ENCODE measurements around the gene INAFM1. TPM values are rescaled to one million over a fixed set of nuclear protein-coding genes. Genes with fewer than 3 reads are reported as not detected.

INAFM1 gene
- total and polyA plus RNA-seq, 9 of the 15 experiments (the other 6 are each of a cell fraction or from before 2014, with no cell fraction given) = 0.71 to 30.9 (median 3.1) TPM

DNA sequence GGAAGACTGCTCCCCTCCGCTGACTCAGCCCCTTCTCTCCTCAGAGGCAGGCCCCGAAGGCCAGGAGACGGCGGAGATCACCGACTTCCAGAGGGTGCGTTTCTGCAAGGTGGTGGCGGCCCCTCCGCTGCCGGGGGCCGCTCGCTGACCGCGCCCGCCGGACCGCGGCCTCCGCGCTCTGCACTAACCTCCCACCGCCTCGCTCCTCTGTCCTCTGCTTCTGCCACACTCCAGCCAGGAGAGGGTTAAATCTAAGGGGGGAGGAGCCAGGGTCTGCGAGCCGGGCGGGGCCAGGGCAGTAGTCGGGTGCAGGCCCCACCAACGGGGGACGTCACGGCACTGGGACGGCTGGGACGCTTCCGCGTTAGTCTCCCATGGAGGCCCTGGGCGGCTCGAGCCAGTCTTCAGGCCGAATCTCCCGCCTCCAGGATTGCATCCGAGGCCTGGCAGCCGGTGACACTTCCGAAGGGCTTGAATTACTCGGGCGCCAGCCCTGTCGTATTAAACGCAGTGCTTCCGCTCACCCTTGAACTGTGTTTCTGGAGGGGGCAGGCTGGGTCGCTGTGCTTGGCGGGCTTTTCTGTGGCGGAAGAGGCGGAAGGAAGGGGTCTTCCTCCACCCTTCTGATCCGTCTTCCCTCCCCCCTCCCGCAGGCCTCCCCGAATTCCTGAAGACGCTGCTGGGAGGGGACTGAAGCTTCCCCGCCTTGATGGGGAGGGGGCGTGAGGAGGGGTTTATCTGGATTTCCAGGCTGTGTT lies 1.2 kb upstream of the INAFM1 start (continued):
- TF ChIP-seq, protein P1, sequence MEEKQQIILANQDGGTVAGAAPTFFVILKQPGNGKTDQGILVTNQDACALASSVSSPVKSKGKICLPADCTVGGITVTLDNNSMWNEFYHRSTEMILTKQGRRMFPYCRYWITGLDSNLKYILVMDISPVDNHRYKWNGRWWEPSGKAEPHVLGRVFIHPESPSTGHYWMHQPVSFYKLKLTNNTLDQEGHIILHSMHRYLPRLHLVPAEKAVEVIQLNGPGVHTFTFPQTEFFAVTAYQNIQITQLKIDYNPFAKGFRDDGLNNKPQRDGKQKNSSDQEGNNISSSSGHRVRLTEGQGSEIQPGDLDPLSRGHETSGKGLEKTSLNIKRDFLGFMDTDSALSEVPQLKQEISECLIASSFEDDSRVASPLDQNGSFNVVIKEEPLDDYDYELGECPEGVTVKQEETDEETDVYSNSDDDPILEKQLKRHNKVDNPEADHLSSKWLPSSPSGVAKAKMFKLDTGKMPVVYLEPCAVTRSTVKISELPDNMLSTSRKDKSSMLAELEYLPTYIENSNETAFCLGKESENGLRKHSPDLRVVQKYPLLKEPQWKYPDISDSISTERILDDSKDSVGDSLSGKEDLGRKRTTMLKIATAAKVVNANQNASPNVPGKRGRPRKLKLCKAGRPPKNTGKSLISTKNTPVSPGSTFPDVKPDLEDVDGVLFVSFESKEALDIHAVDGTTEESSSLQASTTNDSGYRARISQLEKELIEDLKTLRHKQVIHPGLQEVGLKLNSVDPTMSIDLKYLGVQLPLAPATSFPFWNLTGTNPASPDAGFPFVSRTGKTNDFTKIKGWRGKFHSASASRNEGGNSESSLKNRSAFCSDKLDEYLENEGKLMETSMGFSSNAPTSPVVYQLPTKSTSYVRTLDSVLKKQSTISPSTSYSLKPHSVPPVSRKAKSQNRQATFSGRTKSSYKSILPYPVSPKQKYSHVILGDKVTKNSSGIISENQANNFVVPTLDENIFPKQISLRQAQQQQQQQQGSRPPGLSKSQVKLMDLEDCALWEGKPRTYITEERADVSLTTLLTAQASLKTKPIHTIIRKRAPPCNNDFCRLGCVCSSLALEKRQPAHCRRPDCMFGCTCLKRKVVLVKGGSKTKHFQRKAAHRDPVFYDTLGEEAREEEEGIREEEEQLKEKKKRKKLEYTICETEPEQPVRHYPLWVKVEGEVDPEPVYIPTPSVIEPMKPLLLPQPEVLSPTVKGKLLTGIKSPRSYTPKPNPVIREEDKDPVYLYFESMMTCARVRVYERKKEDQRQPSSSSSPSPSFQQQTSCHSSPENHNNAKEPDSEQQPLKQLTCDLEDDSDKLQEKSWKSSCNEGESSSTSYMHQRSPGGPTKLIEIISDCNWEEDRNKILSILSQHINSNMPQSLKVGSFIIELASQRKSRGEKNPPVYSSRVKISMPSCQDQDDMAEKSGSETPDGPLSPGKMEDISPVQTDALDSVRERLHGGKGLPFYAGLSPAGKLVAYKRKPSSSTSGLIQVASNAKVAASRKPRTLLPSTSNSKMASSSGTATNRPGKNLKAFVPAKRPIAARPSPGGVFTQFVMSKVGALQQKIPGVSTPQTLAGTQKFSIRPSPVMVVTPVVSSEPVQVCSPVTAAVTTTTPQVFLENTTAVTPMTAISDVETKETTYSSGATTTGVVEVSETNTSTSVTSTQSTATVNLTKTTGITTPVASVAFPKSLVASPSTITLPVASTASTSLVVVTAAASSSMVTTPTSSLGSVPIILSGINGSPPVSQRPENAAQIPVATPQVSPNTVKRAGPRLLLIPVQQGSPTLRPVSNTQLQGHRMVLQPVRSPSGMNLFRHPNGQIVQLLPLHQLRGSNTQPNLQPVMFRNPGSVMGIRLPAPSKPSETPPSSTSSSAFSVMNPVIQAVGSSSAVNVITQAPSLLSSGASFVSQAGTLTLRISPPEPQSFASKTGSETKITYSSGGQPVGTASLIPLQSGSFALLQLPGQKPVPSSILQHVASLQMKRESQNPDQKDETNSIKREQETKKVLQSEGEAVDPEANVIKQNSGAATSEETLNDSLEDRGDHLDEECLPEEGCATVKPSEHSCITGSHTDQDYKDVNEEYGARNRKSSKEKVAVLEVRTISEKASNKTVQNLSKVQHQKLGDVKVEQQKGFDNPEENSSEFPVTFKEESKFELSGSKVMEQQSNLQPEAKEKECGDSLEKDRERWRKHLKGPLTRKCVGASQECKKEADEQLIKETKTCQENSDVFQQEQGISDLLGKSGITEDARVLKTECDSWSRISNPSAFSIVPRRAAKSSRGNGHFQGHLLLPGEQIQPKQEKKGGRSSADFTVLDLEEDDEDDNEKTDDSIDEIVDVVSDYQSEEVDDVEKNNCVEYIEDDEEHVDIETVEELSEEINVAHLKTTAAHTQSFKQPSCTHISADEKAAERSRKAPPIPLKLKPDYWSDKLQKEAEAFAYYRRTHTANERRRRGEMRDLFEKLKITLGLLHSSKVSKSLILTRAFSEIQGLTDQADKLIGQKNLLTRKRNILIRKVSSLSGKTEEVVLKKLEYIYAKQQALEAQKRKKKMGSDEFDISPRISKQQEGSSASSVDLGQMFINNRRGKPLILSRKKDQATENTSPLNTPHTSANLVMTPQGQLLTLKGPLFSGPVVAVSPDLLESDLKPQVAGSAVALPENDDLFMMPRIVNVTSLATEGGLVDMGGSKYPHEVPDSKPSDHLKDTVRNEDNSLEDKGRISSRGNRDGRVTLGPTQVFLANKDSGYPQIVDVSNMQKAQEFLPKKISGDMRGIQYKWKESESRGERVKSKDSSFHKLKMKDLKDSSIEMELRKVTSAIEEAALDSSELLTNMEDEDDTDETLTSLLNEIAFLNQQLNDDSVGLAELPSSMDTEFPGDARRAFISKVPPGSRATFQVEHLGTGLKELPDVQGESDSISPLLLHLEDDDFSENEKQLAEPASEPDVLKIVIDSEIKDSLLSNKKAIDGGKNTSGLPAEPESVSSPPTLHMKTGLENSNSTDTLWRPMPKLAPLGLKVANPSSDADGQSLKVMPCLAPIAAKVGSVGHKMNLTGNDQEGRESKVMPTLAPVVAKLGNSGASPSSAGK (IDR thresholded peaks at IDR 0.05) = peak; percentile 21; the same call in 1 of the 2 replicates
- TF ChIP-seq HMGN3 (IDR thresholded peaks at IDR 0.05; ENCODE audit: borderline replicate concordance, extremely low read depth, insufficient read length, low read depth, low read length) = peak; percentile 92
- TF ChIP-seq, protein P2, sequence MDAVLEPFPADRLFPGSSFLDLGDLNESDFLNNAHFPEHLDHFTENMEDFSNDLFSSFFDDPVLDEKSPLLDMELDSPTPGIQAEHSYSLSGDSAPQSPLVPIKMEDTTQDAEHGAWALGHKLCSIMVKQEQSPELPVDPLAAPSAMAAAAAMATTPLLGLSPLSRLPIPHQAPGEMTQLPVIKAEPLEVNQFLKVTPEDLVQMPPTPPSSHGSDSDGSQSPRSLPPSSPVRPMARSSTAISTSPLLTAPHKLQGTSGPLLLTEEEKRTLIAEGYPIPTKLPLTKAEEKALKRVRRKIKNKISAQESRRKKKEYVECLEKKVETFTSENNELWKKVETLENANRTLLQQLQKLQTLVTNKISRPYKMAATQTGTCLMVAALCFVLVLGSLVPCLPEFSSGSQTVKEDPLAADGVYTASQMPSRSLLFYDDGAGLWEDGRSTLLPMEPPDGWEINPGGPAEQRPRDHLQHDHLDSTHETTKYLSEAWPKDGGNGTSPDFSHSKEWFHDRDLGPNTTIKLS (IDR thresholded peaks at IDR 0.05; ENCODE audit: borderline replicate concordance, low read depth) = peak; percentile 82
- peak; percentile 81 for TF ChIP-seq NEUROD1 (IDR thresholded peaks at IDR 0.05; ENCODE audit: borderline replicate concordance, low read depth, low read length, partially characterized antibody)
- peak in 2 of 3 experiments; percentile 71 to 76 for TF ChIP-seq YY1 (IDR thresholded peaks at IDR 0.05; ENCODE audit: borderline replicate concordance in 1 of 3, control insufficient read depth in 1 of 3, extremely low read depth in 1 of 3, insufficient read depth in 3 of 3, insufficient read length in 1 of 3, insufficient replicate concordance in 2 of 3, low read depth in 1 of 3, low read length in 2 of 3)
- peak; percentile 83 for TF ChIP-seq SP1 (CRISPR knock-in tag; IDR thresholded peaks at IDR 0.05)
- TF ChIP-seq, protein P3, sequence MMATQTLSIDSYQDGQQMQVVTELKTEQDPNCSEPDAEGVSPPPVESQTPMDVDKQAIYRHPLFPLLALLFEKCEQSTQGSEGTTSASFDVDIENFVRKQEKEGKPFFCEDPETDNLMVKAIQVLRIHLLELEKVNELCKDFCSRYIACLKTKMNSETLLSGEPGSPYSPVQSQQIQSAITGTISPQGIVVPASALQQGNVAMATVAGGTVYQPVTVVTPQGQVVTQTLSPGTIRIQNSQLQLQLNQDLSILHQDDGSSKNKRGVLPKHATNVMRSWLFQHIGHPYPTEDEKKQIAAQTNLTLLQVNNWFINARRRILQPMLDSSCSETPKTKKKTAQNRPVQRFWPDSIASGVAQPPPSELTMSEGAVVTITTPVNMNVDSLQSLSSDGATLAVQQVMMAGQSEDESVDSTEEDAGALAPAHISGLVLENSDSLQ (IDR thresholded peaks at IDR 0.05) = no peak
- TF ChIP-seq MAFG (tag; conservative IDR thresholded peaks at IDR 0.05) = no peak; the same call in 1 of the 2 replicates
- TF ChIP-seq RBM25 (IDR thresholded peaks at IDR 0.05; ENCODE audit: low read depth, low read length, severe bottlenecking) = no peak
- peak; percentile 57; the same call in 1 of the 2 replicates for TF ChIP-seq MYC (IDR thresholded peaks at IDR 0.05; ENCODE audit: low read depth, low read length)
- peak; percentile 80; the same call in 1 of the 2 replicates for TF ChIP-seq MYC (CRISPR knock-in tag; IDR thresholded peaks at IDR 0.05; ENCODE audit: borderline replicate concordance, low read depth)

Data from K562 (cell line).